ENCODE data around the gene SYP.

DNA sequence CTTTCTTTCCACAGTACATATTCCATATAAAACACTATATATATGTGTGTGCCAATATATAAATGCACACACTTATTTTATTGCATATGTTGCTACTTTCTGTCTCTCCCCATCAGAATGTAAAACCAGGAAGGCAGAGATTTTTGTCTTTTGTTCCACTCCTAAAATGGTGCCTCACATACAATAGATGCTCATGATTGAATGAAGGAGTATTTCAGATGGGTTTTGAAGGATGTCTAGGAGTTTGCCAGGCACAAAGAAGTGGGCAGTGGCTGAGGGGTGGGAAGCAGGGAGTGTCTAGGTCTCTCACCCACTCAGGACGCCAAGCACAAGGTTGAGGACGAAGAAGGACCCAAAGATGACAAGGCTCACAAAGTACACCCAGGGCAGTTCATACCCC lies 27.7 kb upstream of the SYP start:
- no peak for TF ChIP-seq POLR2A (IDR thresholded peaks at IDR 0.05)
- TF ChIP-seq, protein P1, sequence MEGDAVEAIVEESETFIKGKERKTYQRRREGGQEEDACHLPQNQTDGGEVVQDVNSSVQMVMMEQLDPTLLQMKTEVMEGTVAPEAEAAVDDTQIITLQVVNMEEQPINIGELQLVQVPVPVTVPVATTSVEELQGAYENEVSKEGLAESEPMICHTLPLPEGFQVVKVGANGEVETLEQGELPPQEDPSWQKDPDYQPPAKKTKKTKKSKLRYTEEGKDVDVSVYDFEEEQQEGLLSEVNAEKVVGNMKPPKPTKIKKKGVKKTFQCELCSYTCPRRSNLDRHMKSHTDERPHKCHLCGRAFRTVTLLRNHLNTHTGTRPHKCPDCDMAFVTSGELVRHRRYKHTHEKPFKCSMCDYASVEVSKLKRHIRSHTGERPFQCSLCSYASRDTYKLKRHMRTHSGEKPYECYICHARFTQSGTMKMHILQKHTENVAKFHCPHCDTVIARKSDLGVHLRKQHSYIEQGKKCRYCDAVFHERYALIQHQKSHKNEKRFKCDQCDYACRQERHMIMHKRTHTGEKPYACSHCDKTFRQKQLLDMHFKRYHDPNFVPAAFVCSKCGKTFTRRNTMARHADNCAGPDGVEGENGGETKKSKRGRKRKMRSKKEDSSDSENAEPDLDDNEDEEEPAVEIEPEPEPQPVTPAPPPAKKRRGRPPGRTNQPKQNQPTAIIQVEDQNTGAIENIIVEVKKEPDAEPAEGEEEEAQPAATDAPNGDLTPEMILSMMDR (IDR thresholded peaks at IDR 0.05): no peak
